SK-N-SH (cell line): ENCODE results near the gene GRXCR2. TPM values are rescaled to one million over a fixed set of nuclear protein-coding genes. Genes with fewer than 3 reads are reported as not detected.

Source experiments
- CTCF ChIA-PET: fragments of 300-600, 350-600 bp; formaldehyde crosslinking; extraction: SDS; loops from one replicate; lab custom pipeline; 2021; lab: Yijun Ruan, JAX
- POLR2A ChIA-PET: fragments of 350-600 bp; sonication (Branson Sonifier 250); formaldehyde crosslinking; extraction: SDS; loops from one replicate; lab custom pipeline; 2020; ENCODE audit warnings: antibody characterized with exemption, inconsistent platforms; lab: Yijun Ruan, JAX
- DNase-seq: peaks from one replicate; pipeline ENCODE4 v3.0.0; 2012
- H2AFZ ChIP-seq: fragments of 200-600 bp; sonication (generic); 2 replicates; pipeline ENCODE4 v1.8.1; 2016; ENCODE audit warnings: antibody characterized with exemption, mild to moderate bottlenecking, low read depth
- H3F3A ChIP-seq: fragments of 200-600 bp; sonication (generic); replicated peaks from 2 replicates; pipeline ENCODE3; 2016; ENCODE audit warnings: antibody characterized with exemption, mild to moderate bottlenecking; ENCODE audit not compliant: insufficient read depth
- H3K27ac ChIP-seq, 2 experiments: fragments of 200-500 bp in 1 of 2; fragments of 200-600 bp in 1 of 2; sonication (Bioruptor generic) in 1 of 2; sonication (generic), shearing (Covaris generic) in 1 of 2; 2 replicates each; pipeline versions ENCODE4 v1.5.1 to v1.6.1; 2014 to 2016; ENCODE audit warnings: low read depth in 2 of 2, inconsistent platforms in 1 of 2, low read length in 1 of 2, mild to moderate bottlenecking in 1 of 2, mixed read lengths in 1 of 2
- H3K27me3 ChIP-seq: fragments of 200-600 bp; sonication (generic), shearing (Covaris generic); 2 replicates; pipeline ENCODE4 v1.6.1; 2016; ENCODE audit warnings: mixed run types; ENCODE audit not compliant: insufficient read depth
- H3K36me3 ChIP-seq, 2 experiments: fragments of 200-500 bp in 1 of 2; fragments of 200-600 bp in 1 of 2; sonication (Bioruptor generic) in 1 of 2; sonication (generic) in 1 of 2; replicated peaks in 1 of 2; 2 replicates each; pipeline versions ENCODE3 to v1.5.1; 2014 to 2016; ENCODE audit warnings: low read length in 1 of 2, mild to moderate bottlenecking in 1 of 2; ENCODE audit not compliant: insufficient read depth in 2 of 2, control insufficient read depth in 1 of 2
- H3K4me1 ChIP-seq, 2 experiments: fragments of 200-500 bp in 1 of 2; fragments of 200-600 bp in 1 of 2; sonication (Bioruptor generic) in 1 of 2; sonication (generic), shearing (Covaris generic) in 1 of 2; 2 replicates each; pipeline versions ENCODE4 v1.5.1 to v1.6.1; 2014 to 2016; ENCODE audit warnings: low read depth in 1 of 2, low read length in 1 of 2, mixed run types in 1 of 2; ENCODE audit not compliant: insufficient read depth in 2 of 2, control insufficient read depth in 1 of 2
- H3K4me2 ChIP-seq: fragments of 200-600 bp; sonication (generic), shearing (Covaris generic); 2 replicates; pipeline ENCODE4 v1.6.1; 2017; ENCODE audit warnings: mixed run types
- H3K4me3 ChIP-seq, 2 experiments: fragments of 200-500 bp in 1 of 2; fragments of 200-600 bp in 1 of 2; sonication (Bioruptor generic) in 1 of 2; sonication (generic), shearing (Covaris generic) in 1 of 2; 2 replicates each; pipeline versions ENCODE4 v1.5.1 to v1.8.1; 2014 to 2016; ENCODE audit warnings: low read depth in 2 of 2, inconsistent platforms in 1 of 2, low read length in 1 of 2, mild to moderate bottlenecking in 1 of 2, mixed read lengths in 1 of 2, moderate library complexity in 1 of 2
- H3K79me2 ChIP-seq: fragments of 200-600 bp; sonication (generic); 2 replicates; pipeline ENCODE4 v1.8.1; 2017; ENCODE audit warnings: mild to moderate bottlenecking; ENCODE audit not compliant: insufficient read depth
- H3K9ac ChIP-seq: fragments of 200-600 bp; sonication (generic); 2 replicates; pipeline ENCODE4 v1.6.1; 2017; ENCODE audit warnings: mixed run types
- H3K9me2 ChIP-seq: fragments of 200-600 bp; sonication (generic); 2 replicates; pipeline ENCODE4 v1.6.1; 2017; ENCODE audit warnings: mixed run types
- H3K9me3 ChIP-seq: fragments of 200-600 bp; sonication (generic); 2 replicates; pipeline ENCODE4 v1.6.1; 2017; ENCODE audit warnings: mixed run types, mild to moderate bottlenecking, moderate library complexity
- H4K20me1 ChIP-seq: fragments of 200-600 bp; sonication (generic); 2 replicates; pipeline ENCODE4 v1.6.1; 2017; ENCODE audit warnings: mild to moderate bottlenecking, mixed run types; ENCODE audit not compliant: insufficient read depth
- CHD2 ChIP-seq: fragments of 150-350 bp; IDR thresholded peaks from 2 replicates; pipeline ENCODE4 v1.6.1; 2018; ENCODE audit warnings: low read length; ENCODE audit not compliant: partially characterized antibody
- EZH2phosphoT487 ChIP-seq: fragments of 200-600 bp; sonication (generic); IDR thresholded peaks from 2 replicates; pipeline ENCODE4 v1.6.1; 2017; ENCODE audit warnings: low read depth, mixed run types, mild to moderate bottlenecking, antibody characterized with exemption, moderate library complexity, borderline replicate concordance
- FOSL2 ChIP-seq: IDR thresholded peaks from 2 replicates; pipeline ENCODE4 v1.4.0; 2012; ENCODE audit warnings: low read depth, mild to moderate bottlenecking, moderate library complexity, borderline replicate concordance
- JUND ChIP-seq: IDR thresholded peaks from 2 replicates; pipeline ENCODE4 v1.4.0; 2012
- RCOR1 ChIP-seq: fragments of 150-350 bp; IDR thresholded peaks from 2 replicates; pipeline ENCODE4 v1.6.1; 2017; ENCODE audit warnings: antibody characterized with exemption, low read length
- RFX5 ChIP-seq: IDR thresholded peaks from 2 replicates; pipeline ENCODE4 v1.6.1; 2012; ENCODE audit warnings: mild to moderate bottlenecking, improper control_type of control experiment, low read length
- RXRA ChIP-seq: IDR thresholded peaks from 2 replicates; pipeline ENCODE4 v1.4.0; 2012; ENCODE audit warnings: low read depth, mild to moderate bottlenecking, borderline replicate concordance
- TEAD4 ChIP-seq: IDR thresholded peaks from 2 replicates; pipeline ENCODE4 v1.4.0; 2012; ENCODE audit warnings: mild to moderate bottlenecking, borderline replicate concordance; ENCODE audit not compliant: insufficient read depth
- WGBS: methylation state at CpG from one replicate; pipeline ENCODE4 v1.1.6; 2017; ENCODE audit warnings: low lambda C conversion rate; 5-methylcytosine and 5-hydroxymethylcytosine counted together
- polyA plus RNA-seq, 3 experiments: library from polyadenylated mRNA; depleted of rRNA; stranded (reverse); fragments of >200 nt; gene quantifications; 2 replicates each; pipeline ENCODE4 v1.2.3, GENCODE V29; 2012
- TF ChIP-seq, protein P1 (sequence below): fragments of 150-350 bp; IDR thresholded peaks from 2 replicates; pipeline ENCODE4 v1.6.1; 2017; ENCODE audit warnings: antibody characterized with exemption, low read length, low read depth, borderline replicate concordance
- TF ChIP-seq, protein P2 (sequence below): fragments of 200-600 bp; sonication (generic); IDR thresholded peaks from 2 replicates; pipeline ENCODE4 v1.6.1; 2017; ENCODE audit warnings: antibody characterized with exemption, mild to moderate bottlenecking, moderate library complexity
- TF ChIP-seq, protein P3 (sequence below): IDR thresholded peaks from 2 replicates; pipeline ENCODE4 v1.4.0; 2012; ENCODE audit warnings: low read depth
- TF ChIP-seq, protein P4 (sequence below): IDR thresholded peaks from 2 replicates; pipeline ENCODE4 v1.4.0; 2012; ENCODE audit warnings: low read depth, borderline replicate concordance
- TF ChIP-seq, protein P5 (sequence below): IDR thresholded peaks from 2 replicates; pipeline ENCODE4 v1.4.0; 2012; ENCODE audit warnings: low read depth, borderline replicate concordance
- TF ChIP-seq, protein P6 (sequence below): IDR thresholded peaks from 2 replicates; pipeline ENCODE4; 2012

GRXCR2 gene
- polyA plus RNA-seq, 1 of the 3 experiments (the other 2 are of a cell fraction), result not detected

DNA sequence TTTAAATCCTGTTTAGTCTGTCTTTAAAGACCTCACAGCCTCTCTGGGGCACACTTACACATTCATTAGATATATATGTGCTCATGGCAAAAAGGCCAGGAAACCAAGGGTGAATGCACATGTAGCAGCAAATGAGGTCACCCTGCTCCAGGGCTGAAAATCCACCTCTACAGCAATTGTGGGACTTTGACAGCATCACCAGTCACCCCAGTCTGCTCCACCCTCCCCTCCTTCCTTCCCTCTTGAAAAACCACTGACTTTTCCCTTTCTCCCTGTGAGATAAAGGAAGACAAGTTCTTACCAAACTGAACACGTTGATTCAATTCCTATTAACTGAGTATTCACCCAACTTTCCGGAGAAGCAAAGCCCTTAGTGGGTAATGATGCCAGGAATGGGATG, 48.4 kb upstream of the GRXCR2 start:
- no peak overlapping the region for H3K9ac ChIP-seq
- no peak overlapping the region for H2AFZ ChIP-seq
- TF ChIP-seq, protein P1, sequence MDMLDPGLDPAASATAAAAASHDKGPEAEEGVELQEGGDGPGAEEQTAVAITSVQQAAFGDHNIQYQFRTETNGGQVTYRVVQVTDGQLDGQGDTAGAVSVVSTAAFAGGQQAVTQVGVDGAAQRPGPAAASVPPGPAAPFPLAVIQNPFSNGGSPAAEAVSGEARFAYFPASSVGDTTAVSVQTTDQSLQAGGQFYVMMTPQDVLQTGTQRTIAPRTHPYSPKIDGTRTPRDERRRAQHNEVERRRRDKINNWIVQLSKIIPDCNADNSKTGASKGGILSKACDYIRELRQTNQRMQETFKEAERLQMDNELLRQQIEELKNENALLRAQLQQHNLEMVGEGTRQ, result no peak
- TF ChIP-seq TEAD4 (no peak), RFX5 (no peak), CHD2 (no peak)
- TF ChIP-seq, protein P2, sequence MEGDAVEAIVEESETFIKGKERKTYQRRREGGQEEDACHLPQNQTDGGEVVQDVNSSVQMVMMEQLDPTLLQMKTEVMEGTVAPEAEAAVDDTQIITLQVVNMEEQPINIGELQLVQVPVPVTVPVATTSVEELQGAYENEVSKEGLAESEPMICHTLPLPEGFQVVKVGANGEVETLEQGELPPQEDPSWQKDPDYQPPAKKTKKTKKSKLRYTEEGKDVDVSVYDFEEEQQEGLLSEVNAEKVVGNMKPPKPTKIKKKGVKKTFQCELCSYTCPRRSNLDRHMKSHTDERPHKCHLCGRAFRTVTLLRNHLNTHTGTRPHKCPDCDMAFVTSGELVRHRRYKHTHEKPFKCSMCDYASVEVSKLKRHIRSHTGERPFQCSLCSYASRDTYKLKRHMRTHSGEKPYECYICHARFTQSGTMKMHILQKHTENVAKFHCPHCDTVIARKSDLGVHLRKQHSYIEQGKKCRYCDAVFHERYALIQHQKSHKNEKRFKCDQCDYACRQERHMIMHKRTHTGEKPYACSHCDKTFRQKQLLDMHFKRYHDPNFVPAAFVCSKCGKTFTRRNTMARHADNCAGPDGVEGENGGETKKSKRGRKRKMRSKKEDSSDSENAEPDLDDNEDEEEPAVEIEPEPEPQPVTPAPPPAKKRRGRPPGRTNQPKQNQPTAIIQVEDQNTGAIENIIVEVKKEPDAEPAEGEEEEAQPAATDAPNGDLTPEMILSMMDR, result no peak
- TF ChIP-seq, protein P3, sequence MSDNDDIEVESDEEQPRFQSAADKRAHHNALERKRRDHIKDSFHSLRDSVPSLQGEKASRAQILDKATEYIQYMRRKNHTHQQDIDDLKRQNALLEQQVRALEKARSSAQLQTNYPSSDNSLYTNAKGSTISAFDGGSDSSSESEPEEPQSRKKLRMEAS, result no peak
- TF ChIP-seq, protein P4, sequence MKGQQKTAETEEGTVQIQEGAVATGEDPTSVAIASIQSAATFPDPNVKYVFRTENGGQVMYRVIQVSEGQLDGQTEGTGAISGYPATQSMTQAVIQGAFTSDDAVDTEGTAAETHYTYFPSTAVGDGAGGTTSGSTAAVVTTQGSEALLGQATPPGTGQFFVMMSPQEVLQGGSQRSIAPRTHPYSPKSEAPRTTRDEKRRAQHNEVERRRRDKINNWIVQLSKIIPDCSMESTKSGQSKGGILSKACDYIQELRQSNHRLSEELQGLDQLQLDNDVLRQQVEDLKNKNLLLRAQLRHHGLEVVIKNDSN, result no peak
- H3F3A ChIP-seq, result peaks cover 19% of the 10 kb centered on the region
- H3K9me3 ChIP-seq, result no peaks in the 10 kb centered on the region
- no peaks in the 10 kb centered on the region for H3K9me2 ChIP-seq
- no peak overlapping the region for H3K4me2 ChIP-seq
- ChIA-PET CTCF (interaction anchor here (1.5 kb wide), 1 partner anchor 9 kb away, joined by 4 read pairs; no protein-coding TSS in a partner anchor), POLR2A (no interaction called here)
- no peaks in the 10 kb centered on the region for H3K27me3 ChIP-seq
- no peak overlapping the region for H3K27ac ChIP-seq
- no peak for DNase-seq
- WGBS, result 79% methylated on average over 2 of the region's 2 CpGs
- peaks cover 0 to 26% of the 10 kb centered on the region in 2 experiments; a peak in 3 of 4 replicates for H3K4me1 ChIP-seq
- no peak overlapping the region for H3K4me3 ChIP-seq
- H4K20me1 ChIP-seq, result no peaks in the 10 kb centered on the region
- no peaks in the 10 kb centered on the region for H3K36me3 ChIP-seq
- no peaks in the 10 kb centered on the region for H3K79me2 ChIP-seq

DNA sequence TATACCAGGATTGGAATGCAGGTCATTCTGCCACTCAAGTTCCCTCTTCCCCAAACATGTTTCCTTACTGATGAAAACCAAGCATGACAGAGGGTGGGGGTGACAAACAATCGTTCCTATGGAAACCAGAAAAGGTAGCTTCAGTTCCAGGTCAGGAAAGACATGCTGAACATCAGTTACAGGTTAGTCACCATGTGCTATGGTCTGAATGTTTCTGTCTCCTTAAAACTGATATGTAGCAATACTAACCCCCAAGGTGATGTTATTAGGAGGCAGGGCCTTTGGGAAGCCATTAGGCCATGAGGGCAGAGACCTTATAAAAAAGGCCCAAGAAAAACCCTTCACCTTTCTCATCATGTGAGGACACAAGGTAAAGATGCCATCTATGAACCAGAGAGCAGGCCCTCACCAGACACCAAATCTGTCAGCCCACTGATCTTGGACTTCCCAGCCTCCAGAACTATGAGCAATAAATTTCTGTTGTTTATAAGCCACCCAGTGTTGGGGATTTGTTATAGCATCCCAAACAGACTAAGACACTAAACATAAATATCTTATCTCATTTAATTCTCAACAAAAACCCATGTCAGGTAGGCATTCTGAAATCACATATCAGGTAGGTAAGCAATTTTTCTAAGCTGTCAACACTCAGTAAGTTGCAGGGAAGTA, 47.9 kb upstream of the GRXCR2 start:
- Histone ChIP-seq H3K36me3 (no peaks in the 10 kb centered on the region), H3K4me2 (no peak overlapping the region), H3K9me3 (no peaks in the 10 kb centered on the region), H4K20me1 (no peaks in the 10 kb centered on the region), H3K4me3 (no peak overlapping the region), H3K27me3 (no peaks in the 10 kb centered on the region), H3K9me2 (no peaks in the 10 kb centered on the region), H3F3A (peaks cover 15% of the 10 kb centered on the region), H3K27ac (no peak overlapping the region), H2AFZ (no peak overlapping the region), H3K9ac (no peak overlapping the region), H3K4me1 (peaks cover 0 to 24% of the 10 kb centered on the region in 2 experiments; a peak in 3 of 4 replicates), H3K79me2 (no peaks in the 10 kb centered on the region)
- DNase-seq, result no peak
- ChIA-PET POLR2A (no interaction called here), CTCF (interaction anchor here (1.5 kb wide), 1 partner anchor 8 kb away, joined by 4 read pairs; no protein-coding TSS in a partner anchor)
- WGBS, result 80% methylated on average over 1 of the region's 1 CpG
- TF ChIP-seq, protein P1, result no peak
- TF ChIP-seq FOSL2 (no peak), JUND (no peak), RFX5 (no peak), RCOR1 (no peak), RXRA (no peak), EZH2phosphoT487 (no peak), CHD2 (no peak)
- TF ChIP-seq, protein P5, sequence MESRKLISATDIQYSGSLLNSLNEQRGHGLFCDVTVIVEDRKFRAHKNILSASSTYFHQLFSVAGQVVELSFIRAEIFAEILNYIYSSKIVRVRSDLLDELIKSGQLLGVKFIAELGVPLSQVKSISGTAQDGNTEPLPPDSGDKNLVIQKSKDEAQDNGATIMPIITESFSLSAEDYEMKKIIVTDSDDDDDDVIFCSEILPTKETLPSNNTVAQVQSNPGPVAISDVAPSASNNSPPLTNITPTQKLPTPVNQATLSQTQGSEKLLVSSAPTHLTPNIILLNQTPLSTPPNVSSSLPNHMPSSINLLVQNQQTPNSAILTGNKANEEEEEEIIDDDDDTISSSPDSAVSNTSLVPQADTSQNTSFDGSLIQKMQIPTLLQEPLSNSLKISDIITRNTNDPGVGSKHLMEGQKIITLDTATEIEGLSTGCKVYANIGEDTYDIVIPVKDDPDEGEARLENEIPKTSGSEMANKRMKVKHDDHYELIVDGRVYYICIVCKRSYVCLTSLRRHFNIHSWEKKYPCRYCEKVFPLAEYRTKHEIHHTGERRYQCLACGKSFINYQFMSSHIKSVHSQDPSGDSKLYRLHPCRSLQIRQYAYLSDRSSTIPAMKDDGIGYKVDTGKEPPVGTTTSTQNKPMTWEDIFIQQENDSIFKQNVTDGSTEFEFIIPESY, result no peak
- TF ChIP-seq, protein P6, sequence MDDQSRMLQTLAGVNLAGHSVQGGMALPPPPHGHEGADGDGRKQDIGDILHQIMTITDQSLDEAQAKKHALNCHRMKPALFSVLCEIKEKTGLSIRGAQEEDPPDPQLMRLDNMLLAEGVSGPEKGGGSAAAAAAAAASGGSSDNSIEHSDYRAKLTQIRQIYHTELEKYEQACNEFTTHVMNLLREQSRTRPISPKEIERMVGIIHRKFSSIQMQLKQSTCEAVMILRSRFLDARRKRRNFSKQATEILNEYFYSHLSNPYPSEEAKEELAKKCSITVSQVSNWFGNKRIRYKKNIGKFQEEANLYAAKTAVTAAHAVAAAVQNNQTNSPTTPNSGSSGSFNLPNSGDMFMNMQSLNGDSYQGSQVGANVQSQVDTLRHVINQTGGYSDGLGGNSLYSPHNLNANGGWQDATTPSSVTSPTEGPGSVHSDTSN, result no peak
- TF ChIP-seq, protein P2, result no peak
